SK-MEL-5 (cell line): ENCODE measurements around the gene S100Z. TPM values are rescaled to one million over a fixed set of nuclear protein-coding genes. Genes with fewer than 3 reads are reported as not detected.
"Not testable (repeated sequence)": the region's sequence is repeated elsewhere in the genome, so short reads cannot be mapped to it uniquely, and the experiment has no call there.

Experiments
- DNase-seq: peaks from one replicate; pipeline ENCODE4 v3.0.0-alpha.2; 2016; ENCODE audit warnings: low read depth, low spot score
- in situ Hi-C: cut with HindIII; loops from 2 replicates; pipeline ENCODE4 v1.10.0; 2016; ENCODE audit warnings: low sequenced_read_pairs, high pct_unique_total_duplicates, low pct_unique_long_range_greater_than_20kb
- total RNA-seq: library from RNA; depleted of rRNA; stranded (reverse); fragments of >200 nt; shearing (Covaris generic); gene quantifications from 2 replicates; pipeline ENCODE4 v1.2.3, GENCODE V29; 2014

The S100Z gene
- total RNA-seq, 1 experiment from 2014 or later: not detected

DNA sequence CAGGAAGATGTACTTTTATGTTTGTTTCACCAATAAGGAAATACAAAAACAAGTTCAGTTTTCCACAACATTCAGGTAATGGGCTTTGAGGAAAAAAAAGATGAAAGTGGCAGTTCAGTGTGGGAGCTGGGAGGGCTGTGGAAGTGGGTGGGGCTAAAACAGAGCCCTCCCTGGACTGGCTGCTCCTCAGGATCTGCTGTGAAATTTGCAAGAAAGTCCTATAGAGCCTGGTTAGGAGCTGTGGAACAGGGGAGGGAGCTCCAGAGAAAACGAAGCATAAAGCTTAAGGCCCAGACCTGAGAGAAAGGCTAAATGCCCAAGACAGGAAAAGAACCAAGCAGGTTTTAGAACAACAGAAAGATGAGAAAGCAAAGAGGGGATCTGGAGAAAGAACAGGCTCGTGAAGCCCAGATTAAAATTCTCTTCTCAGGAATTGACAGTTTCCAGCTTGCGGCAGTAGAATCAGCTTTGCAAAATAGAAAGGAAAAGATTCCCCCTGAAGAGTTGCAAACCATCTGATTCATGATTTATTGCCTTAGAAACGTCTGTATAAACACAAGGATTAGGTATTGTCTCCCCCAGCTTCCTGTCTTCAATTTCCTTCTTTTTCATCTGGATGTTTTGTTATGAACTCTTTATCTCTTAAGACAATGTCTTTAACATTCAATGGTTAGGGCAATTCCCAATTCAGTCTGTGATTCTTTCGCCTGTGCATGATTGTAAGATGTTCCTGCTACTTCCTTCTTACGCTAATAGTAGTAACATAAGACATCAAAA, 76.7 kb downstream of the S100Z start:
- in situ Hi-C loops: no loop called here
- no peak for DNase-seq

DNA sequence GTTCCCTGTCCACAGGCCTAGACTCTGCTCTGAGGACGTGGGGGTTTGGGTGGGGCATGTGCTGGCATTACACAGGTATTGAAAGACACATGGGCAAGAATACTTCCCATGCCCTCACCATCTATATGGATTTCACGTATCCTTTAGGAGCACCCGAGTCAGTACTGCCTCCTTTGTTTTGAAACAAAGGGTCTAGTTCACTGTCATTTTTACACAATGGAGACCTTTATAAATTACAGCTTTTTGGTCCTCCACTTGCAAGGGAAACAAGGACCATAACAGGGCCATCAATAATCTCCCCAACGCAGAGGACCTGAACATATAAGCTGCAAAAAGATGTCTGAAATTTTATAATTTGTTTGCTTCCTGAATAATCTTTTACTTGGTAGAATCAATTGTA, 78.1 kb downstream of the S100Z start:
- DNase-seq: no peak
- in situ Hi-C loops: no loop called here

DNA sequence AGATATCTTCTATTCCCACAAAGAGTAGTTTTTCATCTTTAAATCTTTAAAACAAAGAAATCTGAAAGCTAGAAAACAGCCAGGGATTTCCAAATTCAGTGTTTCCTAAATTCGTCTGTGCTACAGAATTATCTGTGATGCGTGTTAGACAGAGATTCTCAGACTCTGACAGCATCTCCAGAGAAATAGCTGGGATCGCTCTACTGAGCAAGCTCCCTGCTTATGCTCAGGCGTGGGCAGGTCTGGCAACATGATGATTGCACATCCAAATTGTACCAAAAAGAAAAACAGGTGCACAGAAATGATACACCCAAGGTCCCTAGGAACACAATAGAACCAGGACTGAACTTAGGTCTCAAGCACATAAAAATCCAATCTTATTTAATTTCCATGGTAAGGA, 80.3 kb downstream of the S100Z start:
- no peak for DNase-seq

DNA sequence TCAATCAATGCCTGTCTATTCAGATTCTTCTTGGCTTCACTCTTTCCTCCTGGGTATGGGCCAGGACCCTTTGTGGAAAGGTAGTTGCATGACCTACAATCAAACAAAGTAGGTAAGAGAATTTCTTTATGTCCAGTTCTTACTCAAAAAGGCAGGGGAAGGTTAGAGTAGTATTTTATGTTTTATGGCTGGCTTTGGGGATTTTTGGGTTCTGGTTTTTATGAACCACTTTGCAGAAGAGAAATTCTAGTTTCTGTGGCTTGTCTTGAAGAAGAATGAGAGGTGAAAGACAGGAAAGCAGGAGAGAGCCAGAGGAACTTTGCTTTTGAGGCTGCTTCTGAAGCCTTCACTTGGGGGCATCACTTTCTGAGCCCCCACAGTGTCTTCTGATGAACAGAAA, 88.4 kb downstream of the S100Z start:
- in situ Hi-C loops: no loop called here
- DNase-seq: no peak

More for the DNA sequence above, 80.3 kb downstream of the S100Z start:
- in situ Hi-C loops: no loop called here

DNA sequence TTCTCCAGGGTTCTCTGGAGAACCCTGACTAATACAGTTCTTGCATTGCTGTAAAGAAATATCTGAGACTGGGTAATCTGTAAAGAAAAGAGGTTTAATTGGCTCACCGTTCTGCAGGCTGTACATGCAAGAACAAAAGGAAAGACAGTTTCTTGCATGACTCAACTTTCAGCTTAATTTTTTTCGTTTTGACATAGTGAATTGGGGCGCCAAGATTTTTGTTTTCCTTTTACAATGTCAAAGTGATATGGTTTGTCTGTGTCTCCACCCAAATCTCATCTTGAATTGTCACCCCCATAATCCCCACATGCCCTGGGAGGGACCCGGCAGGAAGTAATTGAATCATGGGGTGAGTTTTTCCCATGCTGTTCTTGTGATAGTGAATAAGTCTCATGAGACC, 91.2 kb downstream of the S100Z start:
- DNase-seq: no peak
- in situ Hi-C loops: no loop called here

DNA sequence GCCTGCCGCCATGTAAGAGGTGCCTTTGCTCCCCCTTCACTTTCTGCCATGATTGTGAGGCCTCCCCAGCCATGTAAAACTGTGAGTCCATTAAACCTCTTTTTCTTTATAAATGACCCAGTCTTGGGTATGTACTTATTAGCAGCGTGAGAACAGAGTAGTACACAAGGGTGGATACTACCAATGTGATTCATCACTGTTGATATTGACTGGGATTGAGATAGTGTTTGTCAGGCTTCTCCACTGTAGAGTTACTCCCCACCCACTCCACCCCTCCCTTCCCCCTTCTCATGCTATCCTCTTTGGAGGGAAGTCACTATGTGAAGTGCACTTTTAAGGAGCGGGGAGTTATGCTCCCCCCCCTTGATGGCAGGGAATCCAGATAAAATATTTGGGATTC, 91.6 kb downstream of the S100Z start:
- in situ Hi-C loops: no loop called here
- DNase-seq: no peak

DNA sequence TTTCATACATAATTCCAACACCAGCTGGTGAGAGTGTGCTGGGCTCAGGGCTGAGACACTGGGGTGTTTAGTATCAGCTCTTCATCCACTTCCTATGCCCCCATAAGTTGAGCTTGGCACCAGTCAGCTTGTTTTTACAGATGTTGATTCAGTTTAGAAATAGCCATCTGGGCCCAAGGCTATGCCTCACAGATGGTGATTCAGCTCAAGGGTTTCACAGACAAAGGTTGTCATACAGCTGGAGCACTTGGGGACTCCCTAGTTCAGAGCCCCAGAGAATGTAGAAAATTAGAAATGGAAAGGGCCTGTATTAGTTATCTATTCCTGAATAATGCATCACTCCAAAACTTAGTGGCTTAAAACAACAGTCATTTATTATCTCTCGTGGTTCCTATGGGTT, 92.8 kb downstream of the S100Z start:
- in situ Hi-C loops: no loop called here
- no peak for DNase-seq

DNA sequence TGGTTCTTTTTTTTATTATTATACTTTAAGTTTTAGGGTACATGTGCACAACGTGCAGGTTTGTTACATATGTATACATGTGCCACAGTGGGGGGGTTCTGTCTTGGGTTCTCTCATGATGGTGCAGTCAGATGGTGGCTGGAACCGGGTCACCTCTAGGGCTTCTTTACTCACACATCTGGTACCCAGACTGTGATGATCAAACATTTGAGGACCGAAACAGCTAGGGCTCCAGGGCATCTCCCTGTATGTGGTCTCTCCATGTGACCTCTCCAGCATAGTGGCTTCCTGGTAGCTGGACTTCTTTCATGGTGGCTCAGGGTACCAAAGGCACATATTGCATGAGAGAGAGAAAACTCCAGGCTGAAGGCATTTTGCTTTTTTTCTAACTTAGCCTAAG, 93.2 kb downstream of the S100Z start:
- DNase-seq: no peak

DNA sequence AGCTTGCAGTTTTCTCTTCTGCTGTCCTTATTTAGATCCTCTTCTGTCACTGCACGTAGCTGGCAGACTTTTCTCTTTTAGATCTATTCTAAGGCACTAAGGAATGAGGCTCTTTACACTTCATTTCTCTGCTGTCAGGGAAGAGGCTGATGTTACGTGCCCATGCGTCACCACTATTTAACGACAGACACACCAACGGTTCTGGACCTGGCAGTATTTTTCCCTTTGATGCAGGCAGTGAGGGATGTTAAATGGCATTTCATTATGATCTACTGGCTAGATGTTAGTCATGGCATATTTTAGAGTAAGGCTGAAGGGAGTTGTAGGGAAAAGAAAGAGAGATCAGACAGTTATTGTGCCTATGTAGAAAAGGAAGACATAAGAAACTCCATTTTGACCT, 94.8 kb downstream of the S100Z start:
- no peak for DNase-seq
- in situ Hi-C loops: no loop called here

More for the DNA sequence above, 93.2 kb downstream of the S100Z start:
- in situ Hi-C loops: no loop called here

DNA sequence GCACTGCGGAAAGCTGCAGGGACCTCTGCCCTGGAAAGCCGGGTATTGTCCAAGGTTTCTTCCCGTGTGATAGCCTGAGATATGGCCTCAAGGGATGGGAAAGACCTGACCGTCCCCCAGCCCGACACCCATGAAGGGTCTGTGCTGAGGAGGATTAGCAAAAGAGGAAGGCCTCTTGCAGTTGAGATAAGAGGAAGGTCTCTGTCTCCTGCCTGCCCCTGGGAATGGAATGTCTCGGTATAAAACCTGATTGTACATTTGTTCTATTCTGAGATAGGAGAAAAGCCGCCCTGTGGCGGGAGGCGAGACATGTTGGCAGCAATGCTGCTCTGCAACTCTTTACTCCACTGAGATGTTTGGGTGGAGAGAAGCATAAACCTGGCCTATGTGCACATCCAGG, 95.4 kb downstream of the S100Z start:
- in situ Hi-C loops, DNase-seq: not testable (repeated sequence)

DNA sequence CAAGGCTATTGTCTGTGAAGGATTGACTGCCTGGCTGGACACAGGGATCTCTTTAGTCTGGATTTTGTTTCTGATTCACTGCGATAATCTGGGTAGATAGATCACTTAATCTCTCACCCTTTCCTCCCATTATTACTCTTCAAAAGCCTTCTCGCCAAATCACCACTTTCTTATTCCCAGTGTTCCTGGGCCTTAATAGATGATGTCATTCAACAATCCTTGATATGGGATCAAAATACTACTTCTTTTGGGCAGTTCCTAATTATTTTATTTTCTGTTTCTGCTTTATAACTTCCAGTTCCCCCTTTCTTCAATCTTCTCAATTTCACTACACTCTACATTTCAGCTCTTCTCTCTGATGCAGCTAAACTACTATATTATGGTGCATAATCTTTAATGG, 96.3 kb downstream of the S100Z start:
- no peak for DNase-seq
- in situ Hi-C loops: no loop called here

DNA sequence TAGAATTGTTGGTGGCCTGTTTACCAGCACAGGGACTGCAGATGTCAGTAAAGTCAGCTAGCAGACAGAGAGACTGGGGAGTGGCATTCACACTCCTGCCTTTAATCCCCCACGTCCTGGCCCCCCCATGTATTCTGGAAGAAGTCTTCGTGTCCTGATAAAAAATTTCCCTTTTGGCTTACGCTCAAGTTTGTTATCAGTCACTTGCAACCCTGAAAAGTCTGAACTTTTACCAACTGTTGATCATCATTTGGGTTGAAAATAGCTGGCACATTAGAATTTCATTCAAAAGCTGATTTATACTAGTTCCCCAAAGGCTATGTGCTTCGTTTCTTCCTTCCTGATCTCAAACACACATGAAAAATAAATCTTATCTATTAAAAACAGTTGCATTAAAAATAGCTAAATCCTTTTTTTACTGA, 97.3 kb downstream of the S100Z start:
- DNase-seq: no peak
- in situ Hi-C loops: no loop called here

DNA sequence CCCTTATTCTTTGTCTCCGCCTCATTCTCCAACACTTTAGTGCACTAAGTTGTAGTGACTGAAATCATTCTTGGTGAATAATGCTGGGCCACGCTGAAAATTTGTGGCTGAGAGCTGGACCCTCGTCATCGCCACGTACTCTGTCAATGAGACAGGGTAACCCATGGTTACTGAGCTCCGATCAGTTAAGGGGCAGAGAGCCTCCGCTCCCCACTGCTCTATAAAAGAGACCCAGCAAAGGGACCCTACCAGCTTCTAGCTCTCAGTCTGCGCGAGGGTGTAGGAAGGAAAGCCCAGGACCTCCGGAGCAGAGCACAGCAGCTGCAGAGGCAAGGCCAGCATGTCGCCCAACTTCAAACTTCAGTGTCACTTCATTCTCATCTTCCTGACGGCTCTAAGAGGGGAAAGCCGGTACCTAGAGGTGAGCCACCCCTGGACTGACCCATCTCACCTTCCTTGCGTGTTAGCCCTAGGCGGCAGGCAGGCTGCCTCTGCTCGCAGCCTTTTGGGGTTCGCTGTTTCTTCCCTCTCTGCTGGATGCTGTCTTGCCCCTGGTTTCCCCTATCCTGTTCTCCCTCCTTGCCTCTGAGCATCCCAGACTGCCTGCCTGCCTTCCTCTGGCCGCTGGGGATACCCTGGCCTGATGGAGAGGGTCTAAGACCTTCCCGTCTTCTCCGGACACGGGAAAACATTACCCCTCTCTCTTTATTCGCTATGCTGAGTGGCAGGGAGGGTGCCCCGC, 103.2 kb downstream of the S100Z start, which contains the start of gene CRHBP:
Gene CRHBP (plus strand): TSS at position 251 of the 742 bp plus-strand sequence. CDS start 90 bp downstream, at position 341.
- in situ Hi-C loops: no loop called here
- no peak for DNase-seq

DNA sequence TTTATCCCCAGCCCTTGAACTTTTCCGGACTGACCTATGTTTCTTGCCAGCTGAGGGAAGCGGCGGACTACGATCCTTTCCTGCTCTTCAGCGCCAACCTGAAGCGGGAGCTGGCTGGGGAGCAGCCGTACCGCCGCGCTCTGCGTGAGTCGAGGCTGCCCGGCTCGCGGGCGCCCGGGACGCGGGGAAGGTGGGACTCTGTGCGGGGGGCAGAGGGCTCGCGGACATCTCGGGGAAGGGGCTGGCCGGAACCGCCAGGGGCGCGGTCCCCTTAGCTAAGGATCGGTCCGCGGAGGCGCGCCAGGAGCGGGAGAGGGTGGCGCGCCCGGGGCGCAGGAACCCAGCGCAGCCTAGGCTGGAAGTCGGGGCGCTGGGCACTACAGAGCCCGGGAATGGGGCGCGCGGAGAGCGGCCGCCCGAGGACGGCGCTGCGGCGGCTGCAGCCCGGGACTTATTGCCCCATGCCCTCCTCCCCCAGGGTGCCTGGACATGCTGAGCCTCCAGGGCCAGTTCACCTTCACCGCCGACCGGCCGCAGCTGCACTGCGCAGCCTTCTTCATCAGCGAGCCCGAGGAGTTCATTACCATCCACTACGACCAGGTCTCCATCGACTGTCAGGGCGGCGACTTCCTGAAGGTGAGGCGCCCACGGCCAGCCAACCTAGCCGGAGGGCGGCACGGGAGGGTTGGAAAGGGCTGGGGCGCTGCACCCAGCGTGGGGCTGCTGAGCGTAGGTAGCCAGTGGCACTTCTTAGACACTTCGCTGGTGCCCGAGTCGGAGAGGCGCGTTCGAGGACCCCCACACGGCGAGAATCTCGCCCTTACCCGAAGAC, 104.0 kb downstream of the S100Z start:
- in situ Hi-C loops: no loop called here
- DNase-seq: no peak

DNA sequence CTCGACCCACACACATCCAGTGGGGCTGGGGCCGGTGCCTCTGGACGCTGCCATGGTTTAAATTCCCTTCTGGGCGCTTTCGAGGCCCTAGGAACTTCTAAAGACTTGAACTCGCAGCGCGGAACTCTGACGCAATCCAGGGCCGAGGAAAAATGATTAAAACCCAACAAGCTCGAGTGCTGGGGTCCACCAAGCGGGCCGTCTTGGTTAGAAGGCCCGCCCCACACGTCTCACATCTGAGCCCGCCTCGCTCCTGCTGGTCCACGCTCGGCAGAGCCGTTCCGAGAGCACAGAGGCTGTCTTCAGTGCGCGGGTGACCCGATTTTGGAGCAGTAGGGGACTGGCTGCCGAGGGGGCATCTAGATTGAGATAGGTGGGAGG, 104.6 kb downstream of the S100Z start:
- in situ Hi-C loops: no loop called here
- DNase-seq: no peak

DNA sequence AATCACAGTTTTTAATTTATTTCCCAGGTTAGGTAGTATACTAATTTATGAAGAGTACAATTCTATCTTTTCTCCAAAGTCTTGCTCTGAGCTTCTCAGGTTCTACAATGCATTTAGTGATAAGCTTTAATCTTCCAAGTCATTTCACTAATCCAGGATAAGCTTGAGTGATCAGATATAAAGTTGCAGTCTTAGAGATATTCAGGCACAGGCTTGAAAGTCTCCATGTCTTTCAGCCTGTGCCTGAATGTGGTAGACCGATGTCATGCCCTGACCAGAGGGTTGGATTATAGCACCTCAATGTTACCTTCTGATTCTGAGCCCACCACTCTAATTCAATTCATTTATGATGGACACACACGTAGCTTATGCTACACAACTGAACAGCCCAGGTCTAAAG, 106.2 kb downstream of the S100Z start:
- in situ Hi-C loops: no loop called here
- no peak for DNase-seq

DNA sequence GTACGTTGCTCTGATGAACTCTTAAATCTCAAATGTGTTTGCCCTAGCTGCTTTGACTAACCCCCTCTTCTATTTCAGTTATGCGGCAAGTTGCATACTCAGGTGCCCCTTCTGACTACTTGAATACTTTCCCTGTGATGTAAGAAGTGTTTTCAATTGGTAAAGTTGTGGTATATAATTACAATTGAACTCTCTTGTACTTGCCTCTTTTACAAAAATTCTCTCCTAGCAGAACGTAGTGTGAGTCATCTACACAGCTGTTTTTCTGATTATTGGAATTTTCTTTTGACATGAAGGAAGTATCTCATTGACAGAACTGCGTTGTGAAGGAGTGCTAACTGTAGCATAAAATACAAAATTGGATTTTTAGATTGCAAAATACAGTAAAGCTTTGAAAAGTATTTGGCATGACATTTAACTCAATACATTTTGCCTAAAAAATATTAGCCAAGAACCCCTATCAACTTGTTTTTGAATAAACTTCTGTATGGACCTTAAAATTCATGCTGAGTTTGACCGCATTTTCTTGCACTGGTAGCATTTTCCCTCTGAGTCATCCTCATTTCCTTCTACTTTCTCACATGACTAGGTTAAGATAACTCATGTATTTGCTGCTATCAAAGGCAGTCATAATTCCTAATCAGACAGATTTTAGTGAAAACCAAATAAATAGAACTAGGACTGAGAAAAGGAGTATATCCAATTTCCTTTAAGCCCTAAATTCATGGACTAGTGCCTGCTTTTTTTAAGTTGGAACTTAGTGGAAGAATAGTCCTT, 109.4 kb downstream of the S100Z start:
- DNase-seq: peak; percentile 24
- in situ Hi-C loops: no loop called here
